SK-N-SH (cell line): ENCODE data around the gene STAP2. TPM values are rescaled to one million over a fixed set of nuclear protein-coding genes. Genes with fewer than 3 reads are reported as not detected.

ENCODE experiments used
- CTCF ChIA-PET: fragments of 300-600, 350-600 bp; formaldehyde crosslinking; extraction: SDS; loops from one replicate; lab custom pipeline; 2021; lab: Yijun Ruan, JAX
- POLR2A ChIA-PET: fragments of 350-600 bp; sonication (Branson Sonifier 250); formaldehyde crosslinking; extraction: SDS; loops from one replicate; lab custom pipeline; 2020; ENCODE audit warnings: antibody characterized with exemption, inconsistent platforms; lab: Yijun Ruan, JAX
- DNase-seq: peaks from one replicate; pipeline ENCODE4 v3.0.0; 2012
- H2AFZ ChIP-seq: fragments of 200-600 bp; sonication (generic); 2 replicates; pipeline ENCODE4 v1.8.1; 2016; ENCODE audit warnings: antibody characterized with exemption, mild to moderate bottlenecking, low read depth
- H3F3A ChIP-seq: fragments of 200-600 bp; sonication (generic); replicated peaks from 2 replicates; pipeline ENCODE3; 2016; ENCODE audit warnings: antibody characterized with exemption, mild to moderate bottlenecking; ENCODE audit not compliant: insufficient read depth
- H3K27ac ChIP-seq, 2 experiments: fragments of 200-500 bp in 1 of 2; fragments of 200-600 bp in 1 of 2; sonication (Bioruptor generic) in 1 of 2; sonication (generic), shearing (Covaris generic) in 1 of 2; 2 replicates each; pipeline versions ENCODE4 v1.5.1 to v1.6.1; 2014 to 2016; ENCODE audit warnings: low read depth in 2 of 2, inconsistent platforms in 1 of 2, low read length in 1 of 2, mild to moderate bottlenecking in 1 of 2, mixed read lengths in 1 of 2
- H3K27me3 ChIP-seq: fragments of 200-600 bp; sonication (generic), shearing (Covaris generic); 2 replicates; pipeline ENCODE4 v1.6.1; 2016; ENCODE audit warnings: mixed run types; ENCODE audit not compliant: insufficient read depth
- H3K36me3 ChIP-seq, 2 experiments: fragments of 200-500 bp in 1 of 2; fragments of 200-600 bp in 1 of 2; sonication (Bioruptor generic) in 1 of 2; sonication (generic) in 1 of 2; replicated peaks in 1 of 2; 2 replicates each; pipeline versions ENCODE3 to v1.5.1; 2014 to 2016; ENCODE audit warnings: low read length in 1 of 2, mild to moderate bottlenecking in 1 of 2; ENCODE audit not compliant: insufficient read depth in 2 of 2, control insufficient read depth in 1 of 2
- H3K4me1 ChIP-seq, 2 experiments: fragments of 200-500 bp in 1 of 2; fragments of 200-600 bp in 1 of 2; sonication (Bioruptor generic) in 1 of 2; sonication (generic), shearing (Covaris generic) in 1 of 2; 2 replicates each; pipeline versions ENCODE4 v1.5.1 to v1.6.1; 2014 to 2016; ENCODE audit warnings: low read depth in 1 of 2, low read length in 1 of 2, mixed run types in 1 of 2; ENCODE audit not compliant: insufficient read depth in 2 of 2, control insufficient read depth in 1 of 2
- H3K4me2 ChIP-seq: fragments of 200-600 bp; sonication (generic), shearing (Covaris generic); 2 replicates; pipeline ENCODE4 v1.6.1; 2017; ENCODE audit warnings: mixed run types
- H3K4me3 ChIP-seq, 2 experiments: fragments of 200-500 bp in 1 of 2; fragments of 200-600 bp in 1 of 2; sonication (Bioruptor generic) in 1 of 2; sonication (generic), shearing (Covaris generic) in 1 of 2; 2 replicates each; pipeline versions ENCODE4 v1.5.1 to v1.8.1; 2014 to 2016; ENCODE audit warnings: low read depth in 2 of 2, inconsistent platforms in 1 of 2, low read length in 1 of 2, mild to moderate bottlenecking in 1 of 2, mixed read lengths in 1 of 2, moderate library complexity in 1 of 2
- H3K79me2 ChIP-seq: fragments of 200-600 bp; sonication (generic); 2 replicates; pipeline ENCODE4 v1.8.1; 2017; ENCODE audit warnings: mild to moderate bottlenecking; ENCODE audit not compliant: insufficient read depth
- H3K9ac ChIP-seq: fragments of 200-600 bp; sonication (generic); 2 replicates; pipeline ENCODE4 v1.6.1; 2017; ENCODE audit warnings: mixed run types
- H3K9me2 ChIP-seq: fragments of 200-600 bp; sonication (generic); 2 replicates; pipeline ENCODE4 v1.6.1; 2017; ENCODE audit warnings: mixed run types
- H3K9me3 ChIP-seq: fragments of 200-600 bp; sonication (generic); 2 replicates; pipeline ENCODE4 v1.6.1; 2017; ENCODE audit warnings: mixed run types, mild to moderate bottlenecking, moderate library complexity
- H4K20me1 ChIP-seq: fragments of 200-600 bp; sonication (generic); 2 replicates; pipeline ENCODE4 v1.6.1; 2017; ENCODE audit warnings: mild to moderate bottlenecking, mixed run types; ENCODE audit not compliant: insufficient read depth
- ELF1 ChIP-seq: IDR thresholded peaks from 2 replicates; pipeline ENCODE4 v1.4.0; 2012
- EZH2phosphoT487 ChIP-seq: fragments of 200-600 bp; sonication (generic); IDR thresholded peaks from 2 replicates; pipeline ENCODE4 v1.6.1; 2017; ENCODE audit warnings: low read depth, mixed run types, mild to moderate bottlenecking, antibody characterized with exemption, moderate library complexity, borderline replicate concordance
- FOXJ3 ChIP-seq: sonication (generic); formaldehyde crosslinking; IDR thresholded peaks from 2 replicates; pipeline ENCODE4 v1.5.1; 2020; ENCODE audit warnings: mild to moderate bottlenecking, missing genetic modification reagents
- GATA2 ChIP-seq: sonication (generic); formaldehyde crosslinking; IDR thresholded peaks from 2 replicates; pipeline ENCODE4 v1.5.0; 2020; ENCODE audit warnings: mild to moderate bottlenecking, missing genetic modification reagents
- MEF2A ChIP-seq: IDR thresholded peaks from 2 replicates; pipeline ENCODE4 v1.4.0; 2012; ENCODE audit warnings: low read depth, borderline replicate concordance
- MXI1 ChIP-seq: IDR thresholded peaks from 2 replicates; pipeline ENCODE4 v1.6.1; 2012; ENCODE audit warnings: mild to moderate bottlenecking, low read depth, low read length, improper control_type of control experiment
- PBX3 ChIP-seq: IDR thresholded peaks from 2 replicates; pipeline ENCODE4; 2012
- REST ChIP-seq: IDR thresholded peaks from 2 replicates; pipeline ENCODE4 v1.6.1; 2012; ENCODE audit warnings: mild to moderate bottlenecking, low read depth, low read length, moderate library complexity
- RFX5 ChIP-seq: IDR thresholded peaks from 2 replicates; pipeline ENCODE4 v1.6.1; 2012; ENCODE audit warnings: mild to moderate bottlenecking, improper control_type of control experiment, low read length
- SIN3A ChIP-seq: IDR thresholded peaks from 2 replicates; pipeline ENCODE4 v1.6.1; 2012; ENCODE audit warnings: low read depth, mild to moderate bottlenecking, low read length, moderate library complexity, borderline replicate concordance
- TAF1 ChIP-seq: IDR thresholded peaks from 2 replicates; pipeline ENCODE4 v1.6.1; 2012; ENCODE audit warnings: low read depth, mild to moderate bottlenecking, low read length, moderate library complexity, borderline replicate concordance
- TCF12 ChIP-seq: IDR thresholded peaks from 2 replicates; pipeline ENCODE4 v1.4.0; 2012
- USF2 ChIP-seq: fragments of 150-350 bp; IDR thresholded peaks from 2 replicates; pipeline ENCODE4 v1.6.1; 2017; ENCODE audit warnings: antibody characterized with exemption, low read length, low read depth, borderline replicate concordance
- WGBS: methylation state at CpG from one replicate; pipeline ENCODE4 v1.1.6; 2017; ENCODE audit warnings: low lambda C conversion rate; 5-methylcytosine and 5-hydroxymethylcytosine counted together
- polyA plus RNA-seq, 3 experiments: library from polyadenylated mRNA; depleted of rRNA; stranded (reverse); fragments of >200 nt; gene quantifications; 2 replicates each; pipeline ENCODE4 v1.2.3, GENCODE V29; 2012

STAP2 gene
- polyA plus RNA-seq, 1 of the 3 experiments (the other 2 are of a cell fraction): 7.6 TPM

DNA sequence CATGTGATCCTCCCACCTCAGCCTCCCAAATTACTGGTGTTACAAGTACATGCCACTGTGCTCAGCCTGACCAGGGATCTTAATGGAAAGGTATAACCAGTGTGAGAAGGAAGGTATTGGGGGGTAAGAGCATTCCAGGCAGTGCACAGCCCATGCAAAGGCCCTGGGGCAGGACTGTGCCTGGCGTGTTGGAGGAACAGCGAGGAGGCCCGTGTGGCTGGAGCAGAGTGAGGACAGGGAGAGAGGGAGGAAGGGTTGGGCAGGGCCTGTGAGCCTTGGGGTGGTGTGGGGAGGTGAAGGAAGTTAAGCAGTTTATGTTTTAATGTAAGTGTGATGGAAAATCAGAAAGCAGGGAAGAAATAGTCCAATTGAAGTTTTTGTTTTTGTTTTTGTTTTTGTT, 38.0 kb downstream of the STAP2 start (continued):
- no peak for TF ChIP-seq PBX3

DNA sequence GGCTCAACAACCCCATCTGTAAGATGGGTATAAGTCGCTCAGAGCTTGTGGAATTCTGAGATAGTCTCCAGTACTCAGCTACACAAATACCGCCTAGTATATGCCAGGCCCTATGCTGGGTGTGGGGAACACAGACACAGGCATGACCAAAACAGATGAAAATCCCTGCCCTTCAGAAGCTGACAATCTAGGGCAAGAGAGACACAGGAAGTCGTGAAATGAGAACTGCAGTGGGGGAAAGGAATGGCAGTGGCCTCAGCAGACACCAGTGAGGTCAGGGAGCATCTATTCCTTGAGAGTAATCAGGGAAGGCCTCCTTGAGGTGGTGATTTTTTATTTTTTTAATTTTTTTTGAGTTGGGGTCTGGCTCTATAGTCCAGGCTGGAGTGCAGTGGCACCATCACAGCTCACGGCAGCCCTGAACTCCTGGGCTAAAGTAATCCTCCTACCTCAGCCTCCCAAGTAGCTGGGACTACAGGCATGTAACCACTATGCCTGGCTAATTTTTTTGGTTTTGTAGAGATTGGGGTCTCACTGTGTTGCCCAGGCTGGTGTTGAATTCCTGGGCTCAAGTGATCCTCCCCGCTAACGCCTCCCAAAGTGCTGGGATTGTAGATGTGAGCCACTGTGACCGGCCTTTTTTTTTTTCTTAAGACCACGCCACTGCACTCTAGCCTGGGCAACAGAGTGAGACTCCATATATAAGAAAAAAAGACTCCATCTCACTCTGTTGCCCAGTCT, 39.6 kb downstream of the STAP2 start:
- H3F3A ChIP-seq: no peaks in the 10 kb centered on the region
- no peak overlapping the region for H2AFZ ChIP-seq
- H3K27me3 ChIP-seq: no peaks in the 10 kb centered on the region
- DNase-seq: no peak
- H3K9me2 ChIP-seq: no peaks in the 10 kb centered on the region
- H3K36me3 ChIP-seq: no peaks in the 10 kb centered on the region
- no peaks in the 10 kb centered on the region for H3K9me3 ChIP-seq
- H3K79me2 ChIP-seq: no peaks in the 10 kb centered on the region
- H3K4me3 ChIP-seq: no peak overlapping the region
- WGBS: 85% methylated on average over 8 of the region's 8 CpGs
- H3K4me2 ChIP-seq: no peak overlapping the region
- peaks cover 0 to 19% of the 10 kb centered on the region in 2 experiments; a peak in 1 of 4 replicates for H3K4me1 ChIP-seq
- no peak overlapping the region for H3K27ac ChIP-seq
- no peaks in the 10 kb centered on the region for H4K20me1 ChIP-seq
- ChIA-PET POLR2A (no interaction called here), CTCF (interaction anchor here (0.8 kb wide), 1 partner anchor 31 kb away, joined by 3 read pairs; no protein-coding TSS in a partner anchor)
- TF ChIP-seq TAF1 (no peak), GATA2 (no peak), FOXJ3 (no peak), MEF2A (no peak), TCF12 (no peak), RFX5 (no peak), REST (no peak), EZH2phosphoT487 (no peak), USF2 (no peak), MXI1 (no peak), ELF1 (no peak), SIN3A (no peak)
- H3K9ac ChIP-seq: no peak overlapping the region
